Measurements from ENCODE around the gene ADAMTSL1.
A peak's percentile ranks its signal among the peaks of the same experiment; 100 is the strongest.

ADAMTSL1 gene

DNA sequence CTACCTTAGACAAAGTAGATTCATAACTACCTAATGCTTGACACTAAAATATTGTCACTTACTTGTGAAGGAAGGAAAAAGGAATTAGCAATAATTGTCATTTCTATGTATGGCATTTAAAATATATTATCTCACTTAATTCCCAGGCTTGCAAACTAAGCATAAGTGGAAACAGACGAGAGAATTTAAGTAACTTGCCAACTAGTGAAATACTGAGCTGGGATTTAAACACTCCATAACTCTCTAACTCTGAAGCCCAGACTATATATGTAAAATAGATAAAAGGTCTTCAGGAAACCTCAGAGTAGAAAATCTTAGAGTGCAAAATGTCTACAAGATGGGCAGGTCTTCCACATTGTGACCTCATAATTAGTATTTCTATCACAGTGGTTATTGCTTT is 301.3 kb downstream of the ADAMTSL1 start:
- no peaks in the 10 kb centered on the region for H3K36me3 ChIP-seq (ENCODE audit: control insufficient read depth, insufficient read depth, low read length)
- no peak overlapping the region for H3K4me3 ChIP-seq (ENCODE audit: low read length)
- H3K4me1 ChIP-seq (ENCODE audit: control insufficient read depth, insufficient read depth, low read length), result no peaks in the 10 kb centered on the region
- no peaks in the 10 kb centered on the region for H3K27me3 ChIP-seq (ENCODE audit: control insufficient read depth, insufficient read depth, low read length)
- no peak overlapping the region for H3K9ac ChIP-seq (ENCODE audit: low read length)
- H3K27ac ChIP-seq (ENCODE audit: low read depth, low read length), result no peak overlapping the region

GRCh38 chr9:18775930-18776329 is 302.0 kb downstream of the ADAMTSL1 start:
- H3K27ac ChIP-seq (ENCODE audit: low read depth, low read length), result no peak overlapping the region

GRCh38 chr9:18776836-18777820 is 303.2 kb downstream of the ADAMTSL1 start:
- Histone ChIP-seq H3K27me3 (ENCODE audit: control insufficient read depth, insufficient read depth, low read length) (no peaks in the 10 kb centered on the region), H3K4me3 (ENCODE audit: low read length) (no peak overlapping the region), H3K36me3 (ENCODE audit: control insufficient read depth, insufficient read depth, low read length) (no peaks in the 10 kb centered on the region), H3K4me1 (ENCODE audit: control insufficient read depth, insufficient read depth, low read length) (no peaks in the 10 kb centered on the region), H3K27ac (ENCODE audit: low read depth, low read length) (no peak overlapping the region), H3K9ac (ENCODE audit: low read length) (no peak overlapping the region)

More at GRCh38 chr9:18775930-18776329, 302.0 kb downstream of the ADAMTSL1 start:
- Histone ChIP-seq H3K36me3 (ENCODE audit: control insufficient read depth, insufficient read depth, low read length) (no peaks in the 10 kb centered on the region), H3K9ac (ENCODE audit: low read length) (no peak overlapping the region), H3K4me3 (ENCODE audit: low read length) (no peak overlapping the region), H3K27me3 (ENCODE audit: control insufficient read depth, insufficient read depth, low read length) (no peaks in the 10 kb centered on the region), H3K4me1 (ENCODE audit: control insufficient read depth, insufficient read depth, low read length) (no peaks in the 10 kb centered on the region)

DNA sequence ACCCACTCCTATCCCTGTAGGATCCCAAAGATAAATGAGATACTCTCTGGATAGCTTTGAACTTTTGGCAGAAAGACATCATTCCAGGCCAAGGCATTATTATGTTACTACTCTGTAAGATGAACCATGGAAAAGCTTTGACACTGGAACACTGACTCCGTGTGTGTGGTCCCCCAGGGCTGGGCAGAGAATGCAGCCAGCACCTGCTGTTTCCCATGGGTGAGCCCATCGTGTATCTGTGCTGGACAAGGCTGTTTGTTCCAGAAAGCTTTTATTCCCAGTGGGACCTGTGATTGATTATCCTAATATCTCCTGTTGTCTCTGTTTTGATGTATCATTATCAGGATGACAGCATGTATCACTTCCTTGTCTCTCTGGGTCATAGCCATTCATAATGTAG is 304.2 kb downstream of the ADAMTSL1 start:
- Histone ChIP-seq H3K36me3 (ENCODE audit: control insufficient read depth, insufficient read depth, low read length) (no peaks in the 10 kb centered on the region), H3K27me3 (ENCODE audit: control insufficient read depth, insufficient read depth, low read length) (no peaks in the 10 kb centered on the region)

GRCh38 chr9:18778846-18779245 is 304.9 kb downstream of the ADAMTSL1 start:
- H3K27ac ChIP-seq (ENCODE audit: low read depth, low read length), result no peak overlapping the region
- no peaks in the 10 kb centered on the region for H3K27me3 ChIP-seq (ENCODE audit: control insufficient read depth, insufficient read depth, low read length)
- no peak overlapping the region for H3K4me3 ChIP-seq (ENCODE audit: low read length)
- H3K36me3 ChIP-seq (ENCODE audit: control insufficient read depth, insufficient read depth, low read length), result no peaks in the 10 kb centered on the region
- no peak overlapping the region for H3K9ac ChIP-seq (ENCODE audit: low read length)
- no peaks in the 10 kb centered on the region for H3K4me1 ChIP-seq (ENCODE audit: control insufficient read depth, insufficient read depth, low read length)

More for the DNA sequence above, 304.2 kb downstream of the ADAMTSL1 start:
- Histone ChIP-seq H3K9ac (ENCODE audit: low read length) (no peak overlapping the region), H3K4me3 (ENCODE audit: low read length) (no peak overlapping the region), H3K4me1 (ENCODE audit: control insufficient read depth, insufficient read depth, low read length) (no peaks in the 10 kb centered on the region), H3K27ac (ENCODE audit: low read depth, low read length) (no peak overlapping the region)

- Histone ChIP-seq H3K27me3 (ENCODE audit: control insufficient read depth, insufficient read depth, low read length) (no peaks in the 10 kb centered on the region), H3K4me3 (ENCODE audit: low read length) (no peak overlapping the region), H3K36me3 (ENCODE audit: control insufficient read depth, insufficient read depth, low read length) (no peaks in the 10 kb centered on the region), H3K4me1 (ENCODE audit: control insufficient read depth, insufficient read depth, low read length) (peaks cover 8% of the 10 kb centered on the region), H3K9ac (ENCODE audit: low read length) (no peak overlapping the region), H3K27ac (ENCODE audit: low read depth, low read length) (no peak overlapping the region)
Observed at GRCh38 chr9:18783909-18784308, 310.0 kb downstream of the ADAMTSL1 start.

DNA sequence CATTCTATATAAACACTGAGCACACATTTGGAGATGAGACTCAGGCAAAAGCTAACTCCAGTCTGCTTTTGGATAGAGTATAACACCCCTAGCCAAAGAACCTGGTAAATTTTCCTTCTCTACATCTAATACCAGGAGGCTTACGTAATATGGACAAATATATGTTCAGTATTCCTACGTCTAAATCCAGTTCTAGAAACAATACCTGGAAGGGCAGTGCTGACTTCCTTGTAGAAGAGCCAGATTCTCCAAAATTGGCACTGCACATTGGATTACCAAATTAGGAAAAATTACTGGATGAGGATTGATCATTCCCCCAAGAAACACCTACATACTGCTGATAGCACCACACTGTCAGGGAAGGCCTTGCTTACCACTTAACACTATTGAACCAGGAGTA is 311.7 kb downstream of the ADAMTSL1 start:
- H3K4me1 ChIP-seq (ENCODE audit: control insufficient read depth, insufficient read depth, low read length), result peaks cover 8% of the 10 kb centered on the region
- H3K27ac ChIP-seq (ENCODE audit: low read depth, low read length), result no peak overlapping the region
- no peak overlapping the region for H3K4me3 ChIP-seq (ENCODE audit: low read length)
- no peaks in the 10 kb centered on the region for H3K27me3 ChIP-seq (ENCODE audit: control insufficient read depth, insufficient read depth, low read length)
- no peak overlapping the region for H3K9ac ChIP-seq (ENCODE audit: low read length)
- H3K36me3 ChIP-seq (ENCODE audit: control insufficient read depth, insufficient read depth, low read length), result no peaks in the 10 kb centered on the region

GRCh38 chr9:18786196-18786595 is 312.2 kb downstream of the ADAMTSL1 start:
- H3K4me3 ChIP-seq (ENCODE audit: low read length), result no peak overlapping the region
- peaks cover 8% of the 10 kb centered on the region for H3K4me1 ChIP-seq (ENCODE audit: control insufficient read depth, insufficient read depth, low read length)
- no peaks in the 10 kb centered on the region for H3K36me3 ChIP-seq (ENCODE audit: control insufficient read depth, insufficient read depth, low read length)
- H3K9ac ChIP-seq (ENCODE audit: low read length), result no peak overlapping the region
- H3K27me3 ChIP-seq (ENCODE audit: control insufficient read depth, insufficient read depth, low read length), result no peaks in the 10 kb centered on the region
- H3K27ac ChIP-seq (ENCODE audit: low read depth, low read length), result peak overlapping the region; percentile 40

GRCh38 chr9:18786911-18787650 is 313.1 kb downstream of the ADAMTSL1 start:
- Histone ChIP-seq H3K4me1 (ENCODE audit: control insufficient read depth, insufficient read depth, low read length) (peaks cover 8% of the 10 kb centered on the region), H3K27ac (ENCODE audit: low read depth, low read length) (peak overlapping the region; percentile 6), H3K4me3 (ENCODE audit: low read length) (no peak overlapping the region), H3K9ac (ENCODE audit: low read length) (no peak overlapping the region), H3K27me3 (ENCODE audit: control insufficient read depth, insufficient read depth, low read length) (no peaks in the 10 kb centered on the region), H3K36me3 (ENCODE audit: control insufficient read depth, insufficient read depth, low read length) (no peaks in the 10 kb centered on the region)

DNA sequence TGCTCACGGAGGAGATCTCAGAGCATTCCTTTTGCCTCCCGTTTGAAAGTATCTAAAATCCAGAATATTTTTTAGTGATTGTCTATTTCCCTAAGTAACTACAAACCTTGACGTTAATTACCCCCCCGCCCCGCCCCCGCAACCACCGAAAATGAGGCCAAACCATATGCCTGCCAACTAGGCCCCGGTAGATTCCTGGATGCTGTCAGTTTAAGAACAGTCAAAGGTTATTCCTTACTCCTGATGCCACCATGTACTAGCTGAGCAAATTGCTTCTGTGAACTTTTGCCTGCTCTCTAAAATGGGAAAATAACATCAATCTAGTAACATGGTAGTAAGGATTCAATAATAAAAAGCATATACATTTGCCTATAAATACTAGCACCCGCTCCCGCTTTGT is 314.3 kb downstream of the ADAMTSL1 start:
- no peaks in the 10 kb centered on the region for H3K36me3 ChIP-seq (ENCODE audit: control insufficient read depth, insufficient read depth, low read length)
- no peak overlapping the region for H3K27ac ChIP-seq (ENCODE audit: low read depth, low read length)
- H3K4me3 ChIP-seq (ENCODE audit: low read length), result no peak overlapping the region
- no peaks in the 10 kb centered on the region for H3K27me3 ChIP-seq (ENCODE audit: control insufficient read depth, insufficient read depth, low read length)
- no peak overlapping the region for H3K9ac ChIP-seq (ENCODE audit: low read length)
- H3K4me1 ChIP-seq (ENCODE audit: control insufficient read depth, insufficient read depth, low read length), result peaks cover 8% of the 10 kb centered on the region

GRCh38 chr9:18791074-18791473 is 317.1 kb downstream of the ADAMTSL1 start:
- no peaks in the 10 kb centered on the region for H3K27me3 ChIP-seq (ENCODE audit: control insufficient read depth, insufficient read depth, low read length)
- H3K9ac ChIP-seq (ENCODE audit: low read length), result no peak overlapping the region
- no peak overlapping the region for H3K27ac ChIP-seq (ENCODE audit: low read depth, low read length)
- H3K4me3 ChIP-seq (ENCODE audit: low read length), result no peak overlapping the region
- H3K36me3 ChIP-seq (ENCODE audit: control insufficient read depth, insufficient read depth, low read length), result no peaks in the 10 kb centered on the region
- H3K4me1 ChIP-seq (ENCODE audit: control insufficient read depth, insufficient read depth, low read length), result peaks cover 8% of the 10 kb centered on the region

DNA sequence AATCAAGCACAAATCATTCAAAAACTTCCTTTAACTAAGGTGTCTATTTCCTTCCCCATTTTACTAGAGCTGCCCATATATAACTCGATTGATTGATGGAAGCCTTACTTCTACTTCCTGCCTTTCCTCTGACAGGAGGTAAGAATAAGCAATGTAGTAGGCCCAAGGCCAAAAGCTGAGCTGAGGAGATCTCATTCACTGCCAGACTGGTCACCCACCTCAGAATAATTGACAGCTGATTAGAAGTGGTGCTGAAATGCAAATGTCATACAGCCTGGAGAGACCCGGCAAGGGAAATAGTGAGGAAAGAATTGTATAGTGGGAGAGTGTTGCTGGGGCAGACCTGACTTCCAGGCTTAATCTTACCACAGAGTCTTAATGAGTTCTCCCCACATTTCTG is 319.2 kb downstream of the ADAMTSL1 start:
- Histone ChIP-seq H3K36me3 (ENCODE audit: control insufficient read depth, insufficient read depth, low read length) (no peaks in the 10 kb centered on the region), H3K27me3 (ENCODE audit: control insufficient read depth, insufficient read depth, low read length) (no peaks in the 10 kb centered on the region), H3K9ac (ENCODE audit: low read length) (no peak overlapping the region), H3K27ac (ENCODE audit: low read depth, low read length) (no peak overlapping the region), H3K4me3 (ENCODE audit: low read length) (no peak overlapping the region), H3K4me1 (ENCODE audit: control insufficient read depth, insufficient read depth, low read length) (no peaks in the 10 kb centered on the region)
